ENCODE measurements around the gene PRG3. TPM values are rescaled to one million over a fixed set of nuclear protein-coding genes. Genes with fewer than 3 reads are reported as not detected.

PRG3 gene
- total and polyA plus RNA-seq, 9 of the 15 experiments (the other 6 are each of a cell fraction or from before 2014, with no cell fraction given) = 0.18 to 0.55 (median 0.38) TPM; not detected in 6

DNA sequence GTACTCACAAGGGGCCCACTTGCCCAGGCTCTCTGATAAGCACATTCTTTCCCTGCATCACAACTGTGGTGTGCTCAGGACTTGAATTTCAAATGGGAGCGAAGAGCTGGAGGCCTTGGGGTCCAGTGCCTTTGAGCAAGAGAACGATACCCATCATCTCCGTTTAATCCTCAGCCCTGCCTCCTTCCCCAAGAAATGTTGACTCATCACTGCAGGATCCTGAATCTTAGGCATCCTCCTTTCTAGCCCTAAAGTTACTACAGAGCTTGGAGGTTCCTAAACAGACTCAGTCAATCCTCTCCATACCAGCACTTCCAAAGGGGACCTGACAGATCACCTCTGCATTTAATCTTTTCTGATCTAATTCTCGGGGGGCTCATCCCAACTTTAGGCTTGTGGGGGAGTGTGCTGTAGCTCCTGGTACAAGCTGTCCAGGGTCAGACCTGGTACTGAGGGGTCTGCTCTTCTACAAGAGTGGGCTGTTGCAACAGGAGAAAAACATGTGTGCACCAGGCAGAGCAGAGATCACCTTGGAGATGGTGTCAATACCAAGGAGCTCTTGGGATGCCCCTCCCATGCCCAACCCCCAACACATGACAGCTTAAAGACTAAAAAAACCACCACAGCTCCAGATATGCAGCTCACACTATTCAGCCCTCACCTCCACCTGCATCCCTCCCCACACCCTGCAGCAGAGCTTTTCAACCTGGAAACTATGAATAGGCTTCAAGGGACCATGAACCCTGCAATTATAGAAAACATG is 13.4 kb upstream of the PRG3 start:
- no peaks in the 10 kb centered on the region for H3K9me3 ChIP-seq (replicated peaks; ENCODE audit: control insufficient read depth, insufficient read depth, low read depth, low read length)
- BruUV-seq (replicated peaks) = no TSS peak
- CTCF ChIA-PET (ENCODE audit: low intra/inter-chr PET ratio) = no interaction called here
- WGBS (ENCODE audit: insufficient coverage, low coverage, missing lambda C conversion rate) = 45% methylated on average over 4 of the region's 4 CpGs
- H3K4me2 ChIP-seq (ENCODE audit: insufficient read depth, low read length) = no peak overlapping the region
- FAIRE-seq = no peak
- no peaks in the 10 kb centered on the region for H3K79me2 ChIP-seq (ENCODE audit: control insufficient read depth, insufficient read depth, low read length)
- no peak overlapping the region for H3K27ac ChIP-seq (ENCODE audit: extremely low read depth, low read depth, low read length)
- in situ Hi-C loops (cut with MboI) (no loop called here), intact Hi-C loops (cut with micrococcal nuclease) (no loop called here)
- no peak overlapping the region for H2AFZ ChIP-seq (ENCODE audit: low read depth, low read length)
- no peaks in the 10 kb centered on the region for H3K9me1 ChIP-seq (ENCODE audit: control insufficient read depth, insufficient read depth, low read length)
- POLR2A ChIA-PET = interaction anchor here (0.6 to 3.3 kb wide), 5 partner anchors 8 to 35 kb away, joined by 3 to 15 read pairs (median 4); no protein-coding TSS in a partner anchor
- H3K4me1 ChIP-seq (replicated peaks in 1 of 2; ENCODE audit: control insufficient read depth in 2 of 2, insufficient read depth in 2 of 2, low read length in 2 of 2) = peaks cover 44 to 66% of the 10 kb centered on the region in 2 experiments
- H3K27me3 ChIP-seq (ENCODE audit: control insufficient read depth in 2 of 2, insufficient read depth in 2 of 2, low read length in 2 of 2) = no peaks in the 10 kb centered on the region
- TF ChIP-seq PURB (CRISPR knock-in tag; IDR thresholded peaks at IDR 0.05; ENCODE audit: low read depth) = no peak
- TF ChIP-seq MAFF (IDR thresholded peaks at IDR 0.05; ENCODE audit: low read length) = peak; percentile 32; the same call in 1 of the 2 replicates
- TF ChIP-seq ATF3 (IDR thresholded peaks at IDR 0.05) = peak; percentile 28; the same call in 1 of the 2 replicates
- TF ChIP-seq ATF3 (CRISPR knock-in tag; conservative IDR thresholded peaks at IDR 0.05) = no peak
- peak in 1 of 2 experiments; percentile 53; a peak in 2 of 4 replicates for TF ChIP-seq RCOR1 (IDR thresholded peaks at IDR 0.05; ENCODE audit: borderline replicate concordance in 1 of 2, low read depth in 2 of 2, low read length in 2 of 2)
- peak; percentile 72 for TF ChIP-seq ZNF316 (IDR thresholded peaks at IDR 0.05)
- TF ChIP-seq MAFG (tag; conservative IDR thresholded peaks at IDR 0.05) = peak; percentile 41
- TF ChIP-seq CEBPG (CRISPR knock-in tag; IDR thresholded peaks at IDR 0.05) = no peak
- no peak for TF ChIP-seq CEBPG (tag; conservative IDR thresholded peaks at IDR 0.05 in 1 of 2, IDR thresholded peaks at IDR 0.05 in 1 of 2)
- TF ChIP-seq ZKSCAN1 (IDR thresholded peaks at IDR 0.05; ENCODE audit: low read depth, low read length) = no peak
- TF ChIP-seq, protein P1, sequence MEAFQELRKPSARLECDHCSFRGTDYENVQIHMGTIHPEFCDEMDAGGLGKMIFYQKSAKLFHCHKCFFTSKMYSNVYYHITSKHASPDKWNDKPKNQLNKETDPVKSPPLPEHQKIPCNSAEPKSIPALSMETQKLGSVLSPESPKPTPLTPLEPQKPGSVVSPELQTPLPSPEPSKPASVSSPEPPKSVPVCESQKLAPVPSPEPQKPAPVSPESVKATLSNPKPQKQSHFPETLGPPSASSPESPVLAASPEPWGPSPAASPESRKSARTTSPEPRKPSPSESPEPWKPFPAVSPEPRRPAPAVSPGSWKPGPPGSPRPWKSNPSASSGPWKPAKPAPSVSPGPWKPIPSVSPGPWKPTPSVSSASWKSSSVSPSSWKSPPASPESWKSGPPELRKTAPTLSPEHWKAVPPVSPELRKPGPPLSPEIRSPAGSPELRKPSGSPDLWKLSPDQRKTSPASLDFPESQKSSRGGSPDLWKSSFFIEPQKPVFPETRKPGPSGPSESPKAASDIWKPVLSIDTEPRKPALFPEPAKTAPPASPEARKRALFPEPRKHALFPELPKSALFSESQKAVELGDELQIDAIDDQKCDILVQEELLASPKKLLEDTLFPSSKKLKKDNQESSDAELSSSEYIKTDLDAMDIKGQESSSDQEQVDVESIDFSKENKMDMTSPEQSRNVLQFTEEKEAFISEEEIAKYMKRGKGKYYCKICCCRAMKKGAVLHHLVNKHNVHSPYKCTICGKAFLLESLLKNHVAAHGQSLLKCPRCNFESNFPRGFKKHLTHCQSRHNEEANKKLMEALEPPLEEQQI (IDR thresholded peaks at IDR 0.05) = no peak
- TF ChIP-seq CTBP1 (IDR thresholded peaks at IDR 0.05; ENCODE audit: borderline replicate concordance) = 0 out of 2 replicates have a peak, but pooled peaks have one; percentile 15
- TF ChIP-seq ZNF197 (CRISPR knock-in tag; IDR thresholded peaks at IDR 0.05; ENCODE audit: low read depth) = no peak
- TF ChIP-seq MAFK (IDR thresholded peaks at IDR 0.05; ENCODE audit: low read length) = peak; percentile 45; the same call in 1 of the 2 replicates
- no peak for TF ChIP-seq ZNF586 (CRISPR knock-in tag; conservative IDR thresholded peaks at IDR 0.05)
- peak; percentile 41; the same call in 1 of the 2 replicates for TF ChIP-seq NFE2 (IDR thresholded peaks at IDR 0.05; ENCODE audit: low read depth)
- peak; percentile 69 for TF ChIP-seq C11orf30 (IDR thresholded peaks at IDR 0.05; ENCODE audit: low read depth)
- TF ChIP-seq TFE3 (CRISPR knock-in tag; IDR thresholded peaks at IDR 0.05) = no peak
- no peaks in the 10 kb centered on the region for H4K20me1 ChIP-seq (replicated peaks; ENCODE audit: control insufficient read depth, insufficient read depth, low read length)
- DNase-seq (ENCODE audit: extremely low read depth in 1 of 4, low spot score in 3 of 4) = peak in 1 of 4 experiments; percentile 36
- H3K4me3 ChIP-seq = no peak overlapping the region
- no peaks in the 10 kb centered on the region for H3K36me3 ChIP-seq (ENCODE audit: control insufficient read depth, insufficient read depth, low read length)
- H3K9ac ChIP-seq (ENCODE audit: insufficient read depth in 1 of 2, low read depth in 2 of 2, low read length in 2 of 2) = no peak overlapping the region
- ATAC-seq = no peak

All from K562 (cell line).